Purkinje cell (primary cell): ENCODE measurements around the gene VPS4B. TPM values are rescaled to one million over a fixed set of nuclear protein-coding genes. Genes with fewer than 3 reads are reported as not detected.

Source experiments
- polyA plus RNA-seq: library from polyadenylated mRNA; unstranded; fragments of >200 nt; fragmentation: Nextera tagmentation; gene quantifications from 2 replicates; pipeline ENCODE4 v1.2.1, GENCODE V29; 2014

Gene VPS4B
- 54.3 and 55.8 TPM in 2 replicates for polyA plus RNA-seq

GRCh38 chr18:63422087-63422863 is at the start of gene VPS4B:
Gene VPS4B (minus strand): TSS chr18:63422476. CDS start chr18:63422259, 217 bp downstream.

GRCh38 chr18:63367053-63367953 is 55.0 kb downstream of the VPS4B start, which contains the start of gene KDSR:
Gene KDSR (minus strand): TSS chr18:63367206. CDS start chr18:63367118, 88 bp downstream.

Other genes starting within 250 kb of the VPS4B start
- 1.5 and 1.8 TPM in 2 replicates for gene BCL2, start 102.7 kb downstream of the VPS4B start, polyA plus RNA-seq
- 56.2 and 84.2 TPM in 2 replicates for gene KDSR, start 55.3 kb downstream of the VPS4B start, polyA plus RNA-seq
- gene SERPINB5, start 54.5 kb upstream of the VPS4B start, polyA plus RNA-seq = not detected in 2 replicates
- gene SERPINB12, start 119.9 kb upstream of the VPS4B start, polyA plus RNA-seq = not detected in 2 replicates
- gene SERPINB13, start 164.9 kb upstream of the VPS4B start, polyA plus RNA-seq = not detected in 2 replicates
- gene SERPINB4, start 221.8 kb upstream of the VPS4B start, polyA plus RNA-seq = 0.55 TPM in 1 of 2 replicates, not detected in the other
- not detected in 2 replicates for gene SERPINB3, start 239.4 kb upstream of the VPS4B start, polyA plus RNA-seq